ENCODE data around the gene CACNA1B.
A peak's percentile ranks its signal among the peaks of the same experiment; 100 is the strongest.

CACNA1B gene

GRCh38 chr9:138103849-138104206, 226.2 kb downstream of the CACNA1B start:
- H3K4ac ChIP-seq (ENCODE audit: low read length): no peak overlapping the region
- no peak overlapping the region for H3K4me2 ChIP-seq (ENCODE audit: insufficient read depth, low read length, poor library complexity, severe bottlenecking)
- no peak for DNase-seq (ENCODE audit: low spot score)
- H3K4me1 ChIP-seq (ENCODE audit: control insufficient read depth in 2 of 2, insufficient read depth in 1 of 2, low read depth in 1 of 2, low read length in 2 of 2): peaks cover 0 to 21% of the 10 kb centered on the region in 2 donors
- no peaks in the 10 kb centered on the region for H3K36me3 ChIP-seq (replicated peaks in 1 of 2; ENCODE audit: control insufficient read depth in 2 of 2, insufficient read depth in 2 of 2, low read length in 2 of 2)
- H3K27me3 ChIP-seq (ENCODE audit: control insufficient read depth in 3 of 3, insufficient read depth in 3 of 3, low read depth in 1 of 3, low read length in 3 of 3): no peaks in the 10 kb centered on the region
- no peak overlapping the region for H3K23ac ChIP-seq (ENCODE audit: low read depth, low read length, poor library complexity)
- no peak overlapping the region for H3K4me3 ChIP-seq (ENCODE audit: low read length in 2 of 2)
- no CpG with 5 or more reads among the region's 3 CpGs for WGBS, 2 donors (ENCODE audit: extremely low coverage in 2 of 2, insufficient read length in 2 of 2, insufficient replicate concordance in 1 of 2)
- H2BK5ac ChIP-seq (ENCODE audit: low read length): no peak overlapping the region
- H2BK15ac ChIP-seq (ENCODE audit: low read length): peak overlapping the region; percentile 46
- peaks cover 0 to 16% of the 10 kb centered on the region in 2 donors for H3K9me3 ChIP-seq (replicated peaks in 1 of 2; ENCODE audit: control insufficient read depth in 2 of 2, insufficient read depth in 1 of 2, low read depth in 1 of 2, low read length in 2 of 2)
- no peak overlapping the region for H2AFZ ChIP-seq (ENCODE audit: low read length)
- H3K27ac ChIP-seq (replicated peaks; ENCODE audit: low read length): no peak overlapping the region
- no peak overlapping the region for H2BK120ac ChIP-seq (ENCODE audit: low read depth, low read length)
- no peak overlapping the region for H4K8ac ChIP-seq (ENCODE audit: low read depth, low read length)
- H3K14ac ChIP-seq (ENCODE audit: low read length): peak overlapping the region; percentile 75
- peaks cover 4% of the 10 kb centered on the region for H3K79me1 ChIP-seq (ENCODE audit: low read depth, low read length)
- H3K18ac ChIP-seq (ENCODE audit: low read length): peak overlapping the region; percentile 76
- peak overlapping the region; percentile 12 for H2AK5ac ChIP-seq (ENCODE audit: low read depth, low read length)
- no peak overlapping the region for H4K91ac ChIP-seq (ENCODE audit: low read depth, low read length, poor library complexity)
- no peak overlapping the region for H2BK12ac ChIP-seq (ENCODE audit: low read length)
- H3K9ac ChIP-seq (ENCODE audit: low read depth, low read length, poor library complexity): no peak overlapping the region

GRCh38 chr9:138104251-138105122, 226.9 kb downstream of the CACNA1B start:
- Histone ChIP-seq H3K36me3 (replicated peaks in 1 of 2; ENCODE audit: control insufficient read depth in 2 of 2, insufficient read depth in 2 of 2, low read length in 2 of 2) (no peaks in the 10 kb centered on the region), H3K14ac (ENCODE audit: low read length) (no peak overlapping the region), H3K4me2 (ENCODE audit: insufficient read depth, low read length, poor library complexity, severe bottlenecking) (no peak overlapping the region), H3K27me3 (ENCODE audit: control insufficient read depth in 3 of 3, insufficient read depth in 3 of 3, low read depth in 1 of 3, low read length in 3 of 3) (no peaks in the 10 kb centered on the region), H3K79me1 (ENCODE audit: low read depth, low read length) (peaks cover 1% of the 10 kb centered on the region), H2AK5ac (ENCODE audit: low read depth, low read length) (peak overlapping the region; percentile 56), H3K18ac (ENCODE audit: low read length) (peak overlapping the region; percentile 76), H2BK120ac (ENCODE audit: low read depth, low read length) (no peak overlapping the region), H2BK5ac (ENCODE audit: low read length) (no peak overlapping the region), H3K4ac (ENCODE audit: low read length) (no peak overlapping the region), H3K9ac (ENCODE audit: low read depth, low read length, poor library complexity) (no peak overlapping the region), H2AFZ (ENCODE audit: low read length) (no peak overlapping the region), H2BK15ac (ENCODE audit: low read length) (peak overlapping the region; percentile 4), H3K4me1 (ENCODE audit: control insufficient read depth in 2 of 2, insufficient read depth in 1 of 2, low read depth in 1 of 2, low read length in 2 of 2) (peaks cover 0 to 19% of the 10 kb centered on the region in 2 donors), H4K8ac (ENCODE audit: low read depth, low read length) (no peak overlapping the region), H3K4me3 (ENCODE audit: low read length in 2 of 2) (no peak overlapping the region), H2BK12ac (ENCODE audit: low read length) (no peak overlapping the region), H4K91ac (ENCODE audit: low read depth, low read length, poor library complexity) (no peak overlapping the region), H3K27ac (replicated peaks; ENCODE audit: low read length) (no peak overlapping the region), H3K23ac (ENCODE audit: low read depth, low read length, poor library complexity) (no peak overlapping the region), H3K9me3 (replicated peaks in 1 of 2; ENCODE audit: control insufficient read depth in 2 of 2, insufficient read depth in 1 of 2, low read depth in 1 of 2, low read length in 2 of 2) (peaks cover 0 to 11% of the 10 kb centered on the region in 2 donors)
- no peak for DNase-seq (ENCODE audit: low spot score)
- WGBS, 2 donors (ENCODE audit: extremely low coverage in 2 of 2, insufficient read length in 2 of 2, insufficient replicate concordance in 1 of 2): no CpG with 5 or more reads among the region's 14 CpGs

GRCh38 chr9:138105123-138105415, 227.5 kb downstream of the CACNA1B start:
- Histone ChIP-seq H2AK5ac (ENCODE audit: low read depth, low read length) (peak overlapping the region; percentile 37), H3K36me3 (replicated peaks in 1 of 2; ENCODE audit: control insufficient read depth in 2 of 2, insufficient read depth in 2 of 2, low read length in 2 of 2) (no peaks in the 10 kb centered on the region), H3K4ac (ENCODE audit: low read length) (no peak overlapping the region), H3K9me3 (replicated peaks in 1 of 2; ENCODE audit: control insufficient read depth in 2 of 2, insufficient read depth in 1 of 2, low read depth in 1 of 2, low read length in 2 of 2) (peaks cover 0 to 6% of the 10 kb centered on the region in 2 donors), H3K27ac (replicated peaks; ENCODE audit: low read length) (no peak overlapping the region), H3K27me3 (ENCODE audit: control insufficient read depth in 3 of 3, insufficient read depth in 3 of 3, low read depth in 1 of 3, low read length in 3 of 3) (no peaks in the 10 kb centered on the region), H2BK15ac (ENCODE audit: low read length) (peak overlapping the region; percentile 4), H3K23ac (ENCODE audit: low read depth, low read length, poor library complexity) (no peak overlapping the region), H4K91ac (ENCODE audit: low read depth, low read length, poor library complexity) (no peak overlapping the region), H3K4me2 (ENCODE audit: insufficient read depth, low read length, poor library complexity, severe bottlenecking) (no peak overlapping the region), H3K9ac (ENCODE audit: low read depth, low read length, poor library complexity) (no peak overlapping the region), H2AFZ (ENCODE audit: low read length) (no peak overlapping the region), H4K8ac (ENCODE audit: low read depth, low read length) (no peak overlapping the region), H3K14ac (ENCODE audit: low read length) (peak overlapping the region; percentile 0), H3K79me1 (ENCODE audit: low read depth, low read length) (peaks cover 1% of the 10 kb centered on the region), H2BK120ac (ENCODE audit: low read depth, low read length) (no peak overlapping the region), H3K4me3 (ENCODE audit: low read length in 2 of 2) (no peak overlapping the region), H2BK12ac (ENCODE audit: low read length) (no peak overlapping the region), H3K18ac (ENCODE audit: low read length) (peak overlapping the region; percentile 2), H2BK5ac (ENCODE audit: low read length) (no peak overlapping the region), H3K4me1 (ENCODE audit: control insufficient read depth in 2 of 2, insufficient read depth in 1 of 2, low read depth in 1 of 2, low read length in 2 of 2) (peaks cover 0 to 19% of the 10 kb centered on the region in 2 donors)
- DNase-seq (ENCODE audit: low spot score): no peak
- WGBS, 2 donors (ENCODE audit: extremely low coverage in 2 of 2, insufficient read length in 2 of 2, insufficient replicate concordance in 1 of 2): no CpG with 5 or more reads among the region's 2 CpGs

- peak overlapping the region in 1 of 2 donors; percentile 24 for H3K4me3 ChIP-seq (ENCODE audit: low read length in 2 of 2)
- no peak overlapping the region for H2BK120ac ChIP-seq (ENCODE audit: low read depth, low read length)
- no peak overlapping the region for H2AFZ ChIP-seq (ENCODE audit: low read length)
- H3K14ac ChIP-seq (ENCODE audit: low read length): peak overlapping the region; percentile 0
- H3K4me2 ChIP-seq (ENCODE audit: insufficient read depth, low read length, poor library complexity, severe bottlenecking): no peak overlapping the region
- H3K18ac ChIP-seq (ENCODE audit: low read length): no peak overlapping the region
- H2BK5ac ChIP-seq (ENCODE audit: low read length): no peak overlapping the region
- no peaks in the 10 kb centered on the region for H3K36me3 ChIP-seq (replicated peaks in 1 of 2; ENCODE audit: control insufficient read depth in 2 of 2, insufficient read depth in 2 of 2, low read length in 2 of 2)
- H4K91ac ChIP-seq (ENCODE audit: low read depth, low read length, poor library complexity): no peak overlapping the region
- no peak overlapping the region for H3K27ac ChIP-seq (replicated peaks; ENCODE audit: low read length)
- no peak overlapping the region for H3K23ac ChIP-seq (ENCODE audit: low read depth, low read length, poor library complexity)
- H3K9me3 ChIP-seq (replicated peaks in 1 of 2; ENCODE audit: control insufficient read depth in 2 of 2, insufficient read depth in 1 of 2, low read depth in 1 of 2, low read length in 2 of 2): peaks cover 0 to 6% of the 10 kb centered on the region in 2 donors
- no peak overlapping the region for H3K4ac ChIP-seq (ENCODE audit: low read length)
- H2AK5ac ChIP-seq (ENCODE audit: low read depth, low read length): no peak overlapping the region
- H4K8ac ChIP-seq (ENCODE audit: low read depth, low read length): no peak overlapping the region
- peaks cover 1% of the 10 kb centered on the region for H3K79me1 ChIP-seq (ENCODE audit: low read depth, low read length)
- no CpG with 5 or more reads among the region's 26 CpGs for WGBS, 2 donors (ENCODE audit: extremely low coverage in 2 of 2, insufficient read length in 2 of 2, insufficient replicate concordance in 1 of 2)
- H3K9ac ChIP-seq (ENCODE audit: low read depth, low read length, poor library complexity): no peak overlapping the region
- no peak overlapping the region for H2BK15ac ChIP-seq (ENCODE audit: low read length)
- H3K27me3 ChIP-seq (ENCODE audit: control insufficient read depth in 3 of 3, insufficient read depth in 3 of 3, low read depth in 1 of 3, low read length in 3 of 3): no peaks in the 10 kb centered on the region
- no peak overlapping the region for H2BK12ac ChIP-seq (ENCODE audit: low read length)
- peaks cover 0 to 19% of the 10 kb centered on the region in 2 donors for H3K4me1 ChIP-seq (ENCODE audit: control insufficient read depth in 2 of 2, insufficient read depth in 1 of 2, low read depth in 1 of 2, low read length in 2 of 2)
- no peak for DNase-seq (ENCODE audit: low spot score)
Observed at GRCh38 chr9:138105561-138106505, 228.3 kb downstream of the CACNA1B start.
